ENCODE data around the gene FKBP5. TPM values are rescaled to one million over a fixed set of nuclear protein-coding genes. Genes with fewer than 3 reads are reported as not detected.

FKBP5 gene
- total RNA-seq, 1 donor from 2014 or later, result 112 TPM

GRCh38 chr6:35716798-35717197 lies 28.1 kb upstream of the FKBP5 start:
- H3K4me3 ChIP-seq, result no peak overlapping the region
- H3K4me1 ChIP-seq, result peaks cover 10 to 12% of the 10 kb centered on the region in 2 donors
- no peaks in the 10 kb centered on the region for H3K36me3 ChIP-seq
- DNase-seq (ENCODE audit: low spot score in 2 of 2), result no peak
- intact Hi-C loops (cut with DNase I), result no loop called here
- H3K27ac ChIP-seq, result no peak overlapping the region
- TF ChIP-seq CTCF (IDR thresholded peaks at IDR 0.05), result no peak
- H3K9me3 ChIP-seq, result no peaks in the 10 kb centered on the region
- H3K27me3 ChIP-seq, result no peaks in the 10 kb centered on the region

- no peaks in the 10 kb centered on the region for H3K27me3 ChIP-seq
- H3K27ac ChIP-seq, result no peak overlapping the region
- H3K36me3 ChIP-seq, result no peaks in the 10 kb centered on the region
- DNase-seq (ENCODE audit: low spot score in 2 of 2), result no peak
- H3K9me3 ChIP-seq, result no peaks in the 10 kb centered on the region
- no peak for TF ChIP-seq CTCF (IDR thresholded peaks at IDR 0.05)
- no peaks in the 10 kb centered on the region for H3K4me1 ChIP-seq
- H3K4me3 ChIP-seq, result no peak overlapping the region
- intact Hi-C loops (cut with DNase I), result no loop called here
These were observed 24.5 kb upstream of the FKBP5 start for GRCh38 chr6:35713006-35713767.

- H3K4me3 ChIP-seq, result no peak overlapping the region
- DNase-seq (ENCODE audit: low spot score in 2 of 2), result no peak
- intact Hi-C loops (cut with DNase I), result no loop called here
- H3K9me3 ChIP-seq, result no peaks in the 10 kb centered on the region
- H3K27me3 ChIP-seq, result no peaks in the 10 kb centered on the region
- no peaks in the 10 kb centered on the region for H3K4me1 ChIP-seq
- H3K27ac ChIP-seq, result no peak overlapping the region
- no peaks in the 10 kb centered on the region for H3K36me3 ChIP-seq
- no peak for TF ChIP-seq CTCF (IDR thresholded peaks at IDR 0.05)
These were observed 23.0 kb upstream of the FKBP5 start for GRCh38 chr6:35711731-35712130.

- H3K9me3 ChIP-seq, result no peaks in the 10 kb centered on the region
- no peak overlapping the region for H3K4me3 ChIP-seq
- no peaks in the 10 kb centered on the region for H3K27me3 ChIP-seq
- intact Hi-C loops (cut with DNase I), result no loop called here
- H3K36me3 ChIP-seq, result no peaks in the 10 kb centered on the region
- H3K27ac ChIP-seq, result no peak overlapping the region
- no peak for DNase-seq (ENCODE audit: low spot score in 2 of 2)
- TF ChIP-seq CTCF (IDR thresholded peaks at IDR 0.05), result no peak
- H3K4me1 ChIP-seq, result no peaks in the 10 kb centered on the region
These were observed 21.6 kb upstream of the FKBP5 start for GRCh38 chr6:35710241-35710847.

- intact Hi-C loops (cut with DNase I), result no loop called here
- TF ChIP-seq CTCF (IDR thresholded peaks at IDR 0.05), result no peak
These were observed 19.9 kb upstream of the FKBP5 start for GRCh38 chr6:35708585-35708984.

More at GRCh38 chr6:35708585-35708984, 19.9 kb upstream of the FKBP5 start:
- Histone ChIP-seq H3K4me1 (no peaks in the 10 kb centered on the region), H3K27me3 (no peaks in the 10 kb centered on the region), H3K9me3 (peaks cover 0 to 3% of the 10 kb centered on the region in 2 donors), H3K27ac (no peak overlapping the region), H3K36me3 (no peaks in the 10 kb centered on the region), H3K4me3 (no peak overlapping the region)
- no peak for DNase-seq (ENCODE audit: low spot score in 2 of 2)
